Testis (tissue), 2 donors: ENCODE data around the gene ZFP3.

Experiments
- POLR2A ChIP-seq: fragments of 450-650 bp; IDR thresholded peaks from one replicate; pipeline ENCODE4 v1.6.1; 2017; ENCODE audit warnings: antibody characterized with exemption, mild to moderate bottlenecking, moderate library complexity
- TF ChIP-seq, protein P1 (sequence below), 3 experiments: fragments of 450-650 bp in 2 of 3; fragments of 200-600 bp in 1 of 3; sonication (generic) in 1 of 3; IDR thresholded peaks; one replicate each; pipeline ENCODE4 v1.5.1; 2016 to 2019; ENCODE audit warnings: antibody characterized with exemption in 3 of 3, mild to moderate bottlenecking in 2 of 3, moderate library complexity in 1 of 3

DNA sequence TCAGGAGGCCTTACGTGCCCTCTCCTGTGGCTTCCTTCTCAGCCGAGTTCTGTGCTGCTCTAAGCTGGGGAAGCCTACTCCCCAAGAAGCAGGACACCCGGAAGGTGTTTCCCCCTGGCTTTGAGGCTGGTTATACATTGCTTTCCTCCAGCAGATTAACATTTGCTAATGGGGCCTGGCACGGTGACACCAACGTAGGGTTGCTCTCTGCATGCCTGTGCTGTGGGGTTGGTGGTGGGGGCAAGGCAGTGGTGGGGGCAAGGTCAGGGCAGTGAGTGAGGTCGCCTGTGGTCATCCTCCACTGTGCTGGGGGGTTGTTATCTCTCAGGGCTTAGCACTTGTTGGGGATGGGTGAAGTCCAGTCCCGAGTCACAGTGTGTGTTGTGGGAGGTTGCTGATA, 41.8 kb downstream of the ZFP3 start:
- TF ChIP-seq, protein P1, sequence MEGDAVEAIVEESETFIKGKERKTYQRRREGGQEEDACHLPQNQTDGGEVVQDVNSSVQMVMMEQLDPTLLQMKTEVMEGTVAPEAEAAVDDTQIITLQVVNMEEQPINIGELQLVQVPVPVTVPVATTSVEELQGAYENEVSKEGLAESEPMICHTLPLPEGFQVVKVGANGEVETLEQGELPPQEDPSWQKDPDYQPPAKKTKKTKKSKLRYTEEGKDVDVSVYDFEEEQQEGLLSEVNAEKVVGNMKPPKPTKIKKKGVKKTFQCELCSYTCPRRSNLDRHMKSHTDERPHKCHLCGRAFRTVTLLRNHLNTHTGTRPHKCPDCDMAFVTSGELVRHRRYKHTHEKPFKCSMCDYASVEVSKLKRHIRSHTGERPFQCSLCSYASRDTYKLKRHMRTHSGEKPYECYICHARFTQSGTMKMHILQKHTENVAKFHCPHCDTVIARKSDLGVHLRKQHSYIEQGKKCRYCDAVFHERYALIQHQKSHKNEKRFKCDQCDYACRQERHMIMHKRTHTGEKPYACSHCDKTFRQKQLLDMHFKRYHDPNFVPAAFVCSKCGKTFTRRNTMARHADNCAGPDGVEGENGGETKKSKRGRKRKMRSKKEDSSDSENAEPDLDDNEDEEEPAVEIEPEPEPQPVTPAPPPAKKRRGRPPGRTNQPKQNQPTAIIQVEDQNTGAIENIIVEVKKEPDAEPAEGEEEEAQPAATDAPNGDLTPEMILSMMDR (IDR thresholded peaks at IDR 0.05) = no peak
- no peak for TF ChIP-seq POLR2A
